Keratinocyte (primary cell): Measurements from ENCODE around the gene FBXW7.

Experiments
- CTCF ChIP-seq, 3 experiments: IDR thresholded peaks in 1 of 3; conservative IDR thresholded peaks in 1 of 3; optimal IDR thresholded peaks in 1 of 3; 2 replicates in 2 of 3; 3 replicates in 1 of 3; pipeline versions ENCODE3 to v1.5.1; 2011; ENCODE audit warnings: low read length in 3 of 3, mild to moderate bottlenecking in 3 of 3, moderate library complexity in 2 of 3, control low read depth in 1 of 3, inconsistent platforms in 1 of 3; ENCODE audit not compliant: insufficient read depth in 2 of 3; ENCODE audit errors: extremely low read depth in 1 of 3
- EZH2 ChIP-seq: IDR thresholded peaks from one replicate; pipeline ENCODE4 v1.6.1; 2012; ENCODE audit warnings: inconsistent platforms, mild to moderate bottlenecking, low read length, moderate library complexity

GRCh38 chr4:152499344-152499743, 36.5 kb downstream of the FBXW7 start:
- TF ChIP-seq CTCF (optimal IDR thresholded peaks at IDR 0.05 in 1 of 3, IDR thresholded peaks at IDR 0.05 in 1 of 3, conservative IDR thresholded peaks at IDR 0.05 in 1 of 3; ENCODE audit: extremely low read depth in 1 of 3, insufficient read depth in 2 of 3, low read length in 3 of 3) (no peak), EZH2 (no peak)
